T-helper 1 cell treated with Interleukin-12 subunit alpha and Interleukin-12 subunit beta and Interleukin-4 antibody, amounts not matched to agents 30 ng/mL and 1 ng/mL, for 36 hours (primary cell): ENCODE results near the gene CCDC77. TPM values are rescaled to one million over a fixed set of nuclear protein-coding genes. Genes with fewer than 3 reads are reported as not detected.
"Not testable (repeated sequence)": the region's sequence is repeated elsewhere in the genome, so short reads cannot be mapped to it uniquely, and the experiment has no call there.

Experiments
- intact Hi-C: fragments of 100-400 bp; cut with micrococcal nuclease; formaldehyde crosslinking; loops from one replicate; pipeline ENCODE4 v1.15.1; 2024
- total RNA-seq: library from RNA; stranded (reverse); gene quantifications from 2 replicates; pipeline ENCODE4 v1.2.3, GENCODE V29; 2022

CCDC77 gene
- 13.4 and 17.3 TPM in 2 replicates for total RNA-seq

DNA sequence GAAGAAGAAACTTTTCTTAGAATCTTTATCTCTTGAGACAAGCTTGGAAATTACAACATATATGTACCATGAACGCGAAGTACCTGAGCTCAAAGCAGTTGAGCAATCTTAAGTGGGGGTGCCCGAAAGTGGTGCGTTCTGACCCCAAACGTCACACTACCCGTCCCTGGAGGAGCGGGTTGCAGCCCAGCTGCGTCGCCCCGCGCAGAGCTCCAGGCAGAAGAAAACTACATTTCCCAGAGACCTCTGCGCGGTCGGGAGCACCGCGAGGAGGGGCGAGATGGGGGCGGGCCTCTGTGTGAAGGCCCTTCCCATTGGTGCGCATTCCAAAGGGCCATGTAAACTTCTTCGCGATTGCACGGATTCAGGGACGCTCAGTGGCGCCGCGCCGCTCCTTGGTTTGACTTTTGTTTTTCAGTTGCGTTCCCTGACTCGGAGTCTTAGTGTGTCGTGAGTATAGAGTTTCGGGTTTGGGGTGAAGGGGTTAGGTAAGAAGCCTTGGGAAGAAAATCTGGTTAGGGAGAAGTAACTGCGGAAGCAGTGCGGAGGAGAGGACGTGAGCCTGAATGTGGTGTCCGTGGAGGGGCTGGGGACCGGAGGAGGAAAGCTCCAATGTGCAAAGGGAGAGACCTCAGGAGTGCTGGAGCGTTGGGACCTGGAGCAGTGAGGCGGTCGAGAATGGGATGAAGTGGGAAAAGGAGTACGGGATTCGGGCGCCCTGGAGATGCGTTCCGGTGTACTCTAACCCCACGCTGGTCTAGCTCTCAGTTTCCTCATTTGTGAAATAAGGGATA, at the start of gene CCDC77:
Gene CCDC77, plus strand, starts transcription at position 410 of the 794 bp plus-strand sequence. CDS start 7,740 bp downstream, outside the sequence.
- intact Hi-C loops: loop anchor here (1.0 to 5.0 kb wide), 5 partner anchors 12 to 1601 kb away; partner anchors contain the start of genes DCP1B, ERC1, KDM5A and RAD52

DNA sequence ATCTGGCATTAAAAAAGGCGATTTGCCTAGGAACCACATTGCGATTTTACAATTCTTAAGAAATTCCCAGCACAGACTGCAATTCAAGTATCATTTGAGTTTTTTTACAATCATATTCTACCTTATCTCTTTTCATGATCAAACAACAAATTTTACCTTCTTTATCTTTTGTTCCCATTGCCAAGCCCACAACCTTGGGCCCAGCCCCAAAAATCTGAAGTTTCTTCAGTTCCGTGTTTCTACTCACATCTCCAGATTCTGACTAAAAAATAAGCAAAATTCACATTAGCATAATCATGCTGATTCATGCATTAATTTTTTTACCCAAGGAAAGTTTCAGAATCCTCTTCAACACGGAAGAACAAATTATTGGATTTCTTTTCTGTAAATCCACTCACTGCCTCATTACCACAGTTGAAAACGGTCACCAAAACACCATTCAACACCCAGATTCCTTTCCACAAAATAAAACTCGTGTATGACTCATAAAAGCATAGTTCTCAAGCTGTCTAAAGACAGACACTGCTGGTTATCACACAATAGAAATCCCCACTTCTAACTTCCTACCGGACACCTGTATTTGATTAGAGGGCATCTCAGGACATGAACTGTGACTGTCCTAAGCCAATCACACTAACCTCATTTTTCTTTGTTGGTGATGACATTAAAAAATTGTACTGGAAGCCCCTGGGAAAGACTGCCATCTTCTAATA, 45.0 kb upstream of the CCDC77 start:
- intact Hi-C loops: no loop called here

DNA sequence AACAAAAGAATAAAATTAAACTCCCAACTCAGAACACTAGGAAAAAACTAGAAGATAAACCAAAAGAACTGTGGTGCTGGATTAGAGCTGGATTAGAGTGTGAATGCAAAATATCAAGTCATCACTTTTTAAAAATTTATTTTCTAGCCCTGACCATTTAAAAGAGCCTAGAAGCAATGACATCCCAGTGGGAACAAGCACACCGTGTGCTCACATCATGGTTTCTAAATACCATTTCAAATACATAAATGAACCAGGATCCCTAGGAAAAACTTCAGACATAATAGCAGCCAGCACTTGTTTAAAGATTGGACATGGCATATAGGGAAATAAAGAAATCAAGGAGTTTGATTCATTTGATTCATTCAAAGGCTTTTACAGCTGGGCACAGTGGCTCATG, 42.4 kb upstream of the CCDC77 start:
- intact Hi-C loops: no loop called here

DNA sequence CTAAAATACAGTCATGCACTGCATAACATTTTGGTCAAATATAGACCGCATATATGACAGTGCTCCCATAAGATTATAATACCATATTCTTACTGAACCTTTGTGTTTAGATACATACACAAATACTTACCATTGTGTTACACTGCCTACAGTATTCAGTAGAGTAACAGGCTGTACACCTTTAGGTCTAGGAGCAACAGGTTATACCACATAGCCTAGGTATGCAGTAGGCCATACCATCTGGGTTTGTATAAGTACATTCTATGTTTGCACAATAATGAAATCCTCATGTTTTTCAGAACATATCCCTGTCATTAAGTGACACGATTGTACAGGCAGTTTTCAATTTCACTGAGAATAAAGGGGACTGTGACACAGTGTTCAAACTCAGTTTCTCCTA, 34.6 kb upstream of the CCDC77 start:
- intact Hi-C loops: no loop called here

DNA sequence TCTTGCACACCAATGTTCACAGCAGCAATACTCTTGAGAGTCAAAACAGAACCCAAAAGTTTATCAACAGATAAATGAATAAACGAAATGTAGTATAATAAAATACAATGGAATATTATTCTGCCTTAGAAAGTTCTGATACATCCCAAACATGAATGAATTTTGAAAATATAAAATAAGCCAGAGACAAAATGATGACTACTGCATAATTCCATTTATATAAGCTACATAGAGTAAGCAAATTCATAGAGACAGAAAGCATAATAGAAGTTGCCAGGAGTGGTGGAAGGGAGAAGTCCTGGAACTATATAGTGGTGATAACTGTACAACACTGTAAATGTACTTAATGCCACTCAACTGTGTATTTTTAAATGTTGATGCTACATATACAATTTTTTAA, 33.5 kb upstream of the CCDC77 start:
- intact Hi-C loops: no loop called here

DNA sequence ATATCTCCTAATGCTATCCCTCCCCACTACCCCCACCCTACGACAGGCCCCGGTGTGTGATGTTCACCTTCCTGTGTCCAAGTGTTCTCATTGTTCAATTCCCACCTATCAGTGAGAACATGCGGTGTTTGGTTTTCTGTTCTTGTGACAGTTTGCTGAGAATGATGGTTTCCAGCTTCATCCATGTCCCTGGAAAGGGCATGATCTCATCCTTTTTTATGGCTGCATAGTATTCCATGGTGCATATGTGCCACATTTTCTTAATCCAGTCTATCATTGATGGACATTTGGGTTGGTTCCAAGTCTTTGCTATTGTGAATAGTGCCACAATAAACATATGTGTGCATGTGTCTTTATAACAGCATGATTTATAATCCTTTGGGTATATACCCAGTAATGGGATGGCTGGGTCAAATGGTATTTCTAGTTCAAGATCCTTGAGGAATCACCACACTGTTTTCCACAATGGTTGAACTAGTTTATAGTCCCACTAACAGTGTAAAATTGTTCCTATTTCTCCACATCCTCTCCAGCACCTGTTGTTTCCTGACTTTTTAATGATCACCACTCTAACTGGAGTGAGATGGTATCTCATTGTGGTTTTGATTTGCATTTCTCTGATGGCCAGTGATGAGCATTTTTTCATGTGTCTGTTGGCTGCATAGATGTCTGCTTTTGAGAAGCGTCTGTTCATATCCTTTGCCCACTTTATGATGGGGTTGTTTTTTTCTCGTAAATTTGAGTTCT, 30.5 kb upstream of the CCDC77 start:
- intact Hi-C loops: not testable (repeated sequence)

DNA sequence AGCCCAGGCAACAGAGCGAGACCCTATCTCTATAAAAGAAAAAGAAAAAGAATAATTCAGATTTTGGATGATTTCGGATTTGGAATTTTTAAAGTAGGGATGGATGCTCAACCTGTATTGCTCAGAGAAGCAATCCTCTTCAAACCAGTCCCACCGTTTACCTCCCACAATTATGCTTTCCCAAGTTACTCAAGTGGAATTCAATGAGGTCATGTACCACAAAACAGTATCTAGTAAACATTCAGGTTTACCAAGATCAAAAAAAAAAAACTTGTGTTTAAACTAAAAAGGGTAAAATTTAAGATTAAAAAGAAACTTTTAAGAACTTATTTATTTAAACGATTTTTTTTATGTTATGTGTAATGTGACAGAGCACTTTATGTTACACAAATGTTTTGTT, 14.8 kb upstream of the CCDC77 start:
- intact Hi-C loops: loop anchor here (5.0 kb wide), 2 partner anchors 1206 to 1616 kb away; partner anchors contain the start of genes DCP1B and FBXL14

DNA sequence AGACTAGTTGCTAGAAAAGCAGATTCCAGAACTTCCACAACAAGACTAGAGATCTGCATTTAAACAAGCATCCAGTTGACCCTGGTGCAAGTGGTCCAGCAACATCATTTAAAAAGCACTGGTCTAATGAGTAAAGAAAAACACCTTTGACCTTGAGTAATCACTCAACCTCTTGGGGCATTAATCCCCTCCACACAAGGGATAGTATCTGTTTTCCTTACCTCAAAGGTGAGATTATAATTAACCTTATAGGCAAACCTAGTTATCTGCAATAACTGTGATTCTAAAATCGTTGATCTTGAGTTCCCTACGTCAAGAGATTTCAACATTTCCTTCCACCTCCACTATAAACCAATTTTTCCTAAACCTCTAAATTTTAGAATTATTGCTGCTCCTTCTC, 13.4 kb upstream of the CCDC77 start:
- intact Hi-C loops: loop anchor here (2.0 to 5.0 kb wide), 4 partner anchors 175 to 1614 kb away; partner anchors contain the start of genes DCP1B, ERC1 and FBXL14

DNA sequence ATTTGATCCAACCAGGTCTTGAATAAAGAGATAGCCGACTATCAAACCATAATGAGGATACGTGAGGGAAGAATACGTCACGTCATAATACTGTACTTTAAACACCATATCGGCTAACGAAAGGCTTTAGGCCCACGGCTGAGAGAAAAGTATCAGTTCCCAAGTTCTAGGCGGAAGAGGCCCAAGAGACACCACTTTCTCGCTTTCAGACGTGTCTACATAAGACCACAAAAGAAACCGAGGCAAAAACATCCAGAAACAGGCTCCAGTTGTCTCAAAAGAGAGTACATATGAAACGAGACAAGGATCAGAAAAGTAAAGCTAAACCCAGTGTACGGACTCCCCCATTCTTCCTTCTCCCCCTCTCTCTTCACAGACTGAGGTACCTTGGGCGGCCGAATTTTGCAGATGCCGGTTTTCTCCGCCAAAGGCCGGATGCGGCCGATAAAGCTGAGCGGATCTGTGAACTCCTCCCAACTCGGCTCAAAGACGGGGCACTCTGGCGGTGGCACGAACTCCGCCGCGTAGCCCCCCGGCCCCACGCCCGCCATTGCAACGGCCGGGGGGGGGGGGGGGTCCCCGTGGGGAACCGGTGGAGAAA, 12.8 kb upstream of the CCDC77 start:
- intact Hi-C loops: loop anchor here (1.0 to 5.0 kb wide), 7 partner anchors 13 to 1614 kb away; partner anchors contain the start of genes CCDC77, DCP1B, ERC1 and FBXL14

DNA sequence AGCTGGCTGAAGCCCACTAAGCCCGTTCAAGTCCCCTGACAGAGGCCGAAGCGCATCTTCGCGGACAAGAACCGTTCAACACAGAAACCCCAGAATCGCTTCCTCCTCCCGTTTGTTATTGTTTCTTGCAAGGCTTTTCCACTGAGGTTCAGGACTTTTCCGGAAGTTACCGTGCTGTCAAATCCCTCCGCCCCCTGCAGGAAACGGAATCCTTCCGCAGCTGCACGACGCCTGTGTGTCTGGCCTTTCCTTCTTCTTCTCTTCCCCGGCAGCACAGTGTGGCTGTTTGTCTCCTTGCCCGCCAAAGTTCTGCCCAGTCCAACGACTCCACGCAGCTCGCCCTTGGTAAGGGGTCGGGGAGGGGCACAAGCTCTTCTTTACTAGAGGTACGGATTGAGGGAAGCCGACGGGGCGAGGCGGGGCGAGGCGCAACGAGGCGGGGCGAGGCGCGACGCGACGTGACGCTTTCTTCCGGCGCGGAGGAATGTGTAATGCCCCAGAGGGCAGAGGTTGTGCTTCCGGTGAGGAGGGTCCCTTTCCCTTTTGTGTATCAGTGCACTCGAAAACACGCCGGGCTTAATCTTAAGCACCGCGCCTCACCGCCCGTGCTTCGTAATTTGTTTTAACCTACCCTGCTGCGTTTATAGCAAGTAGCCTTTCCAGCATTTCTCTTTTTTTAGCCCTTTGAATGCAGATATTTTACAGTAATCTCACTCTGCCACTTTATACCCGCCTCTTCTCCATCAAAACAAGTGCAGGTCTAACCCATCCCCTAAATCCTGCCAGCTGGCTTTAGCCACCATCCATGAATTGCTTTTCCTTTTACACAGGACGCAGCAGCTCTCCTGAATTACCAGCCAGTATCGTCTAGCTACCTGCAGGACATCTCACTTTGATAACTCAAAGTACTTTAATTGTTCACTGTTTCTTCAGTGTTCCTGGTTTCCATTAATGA, 12.0 kb upstream of the CCDC77 start, which contains the start of gene KDM5A:
Gene KDM5A, minus strand, starts transcription at position 179 of the 955 bp plus-strand sequence. CDS start 229 bp downstream, outside the sequence.
- intact Hi-C loops: loop anchor here (1.0 to 5.0 kb wide), 7 partner anchors 12 to 1613 kb away; partner anchors contain the start of genes CCDC77, DCP1B, ERC1 and FBXL14

DNA sequence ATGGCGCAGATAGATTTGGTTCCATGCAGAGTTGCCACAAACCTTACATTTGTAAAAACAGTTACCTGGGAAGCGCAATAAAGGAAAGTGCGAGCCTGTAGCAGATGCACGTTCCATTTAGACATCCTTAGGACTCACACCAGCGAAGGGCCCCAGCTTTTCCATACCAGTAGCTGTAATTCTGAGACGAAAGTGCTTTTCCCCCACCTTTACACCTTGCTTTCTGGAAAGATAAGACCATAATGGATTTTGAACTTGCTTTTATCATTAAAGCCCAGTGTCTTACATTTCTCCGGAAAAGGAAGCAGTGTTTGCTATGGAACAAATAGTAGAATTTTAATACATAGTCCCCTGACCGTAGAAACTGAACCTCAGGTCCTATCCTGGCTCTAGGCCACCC, 616 bp upstream of the CCDC77 start:
- intact Hi-C loops: loop anchor here (1.0 to 5.0 kb wide), 5 partner anchors 12 to 1601 kb away; partner anchors contain the start of genes DCP1B, ERC1, KDM5A and RAD52

DNA sequence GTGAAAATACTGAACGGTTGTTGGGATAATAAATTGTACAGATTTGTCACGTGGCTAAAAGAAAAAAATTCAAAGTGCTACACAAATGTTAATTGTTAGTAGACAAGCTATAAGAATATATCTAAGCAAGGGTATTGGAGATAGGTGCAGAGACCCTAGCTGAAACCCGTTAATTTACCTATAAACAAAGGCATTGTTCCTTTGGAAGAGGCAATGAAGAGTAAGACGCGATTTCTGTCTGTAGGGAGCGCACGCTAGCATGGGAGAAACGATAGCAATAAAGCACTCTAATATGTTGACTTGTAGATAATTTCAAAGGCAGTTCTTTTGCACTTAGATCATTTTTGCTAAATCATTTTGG, 565 bp downstream of the CCDC77 start:
- intact Hi-C loops: loop anchor here (5.0 kb wide), 1 partner anchor 1600 kb away; the partner anchor contains the start of gene DCP1B

DNA sequence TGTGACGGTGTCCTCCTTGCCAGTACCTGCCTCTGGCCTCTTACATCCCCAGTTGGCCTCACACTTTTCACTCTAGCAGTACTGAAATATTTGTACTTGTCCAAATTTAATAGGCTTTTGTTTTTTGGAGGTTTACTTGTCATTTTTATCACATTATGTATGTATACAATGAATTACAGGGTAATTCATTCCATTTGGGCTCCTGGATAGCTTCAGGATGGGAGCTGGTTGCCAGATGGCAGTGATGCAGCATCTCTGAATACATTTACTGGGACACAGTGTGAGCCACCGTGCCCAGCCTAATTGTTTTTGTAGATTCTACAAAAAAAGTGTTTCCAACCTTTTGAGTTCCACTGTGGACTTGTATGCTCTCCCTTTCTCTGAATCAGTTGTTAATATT, 13.4 kb downstream of the CCDC77 start:
- intact Hi-C loops: no loop called here

DNA sequence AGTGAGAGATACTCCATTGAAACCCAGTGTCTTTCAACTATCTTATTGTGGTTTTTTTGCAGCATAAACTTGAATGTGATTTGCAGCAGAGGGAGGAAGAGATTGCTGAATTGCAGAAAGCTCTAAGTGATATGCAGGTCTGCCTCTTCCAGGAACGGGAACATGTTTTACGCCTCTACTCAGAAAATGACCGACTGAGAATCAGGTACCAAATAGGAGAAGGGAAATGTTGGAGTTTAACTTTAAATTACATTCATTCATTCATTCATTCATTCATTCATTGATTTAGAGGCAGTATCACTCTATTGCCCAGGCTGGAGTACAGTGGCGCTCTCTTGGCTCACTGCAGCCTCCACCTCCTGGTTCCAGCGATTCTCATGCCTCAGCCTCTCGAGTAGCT, 17.0 kb downstream of the CCDC77 start:
- intact Hi-C loops: no loop called here

DNA sequence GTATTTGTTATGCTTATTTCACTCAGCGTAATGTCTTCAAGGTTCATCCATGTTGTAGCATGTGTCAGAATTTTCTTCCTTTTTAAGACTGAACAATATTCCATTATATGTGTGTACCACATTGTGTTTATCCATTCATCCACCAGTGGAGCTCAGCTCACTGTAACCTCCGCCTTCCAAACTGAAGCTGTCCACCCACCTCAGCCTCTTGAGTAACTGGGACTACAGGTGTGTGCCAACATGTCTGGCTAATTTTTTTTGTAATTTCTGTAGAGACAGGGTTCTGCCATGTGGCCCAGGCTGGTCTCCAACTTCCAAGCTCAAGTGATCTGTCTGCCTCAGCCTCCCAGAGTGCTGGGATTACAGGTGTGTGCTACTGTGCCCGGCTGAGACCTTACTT, 21.1 kb downstream of the CCDC77 start:
- intact Hi-C loops: no loop called here

DNA sequence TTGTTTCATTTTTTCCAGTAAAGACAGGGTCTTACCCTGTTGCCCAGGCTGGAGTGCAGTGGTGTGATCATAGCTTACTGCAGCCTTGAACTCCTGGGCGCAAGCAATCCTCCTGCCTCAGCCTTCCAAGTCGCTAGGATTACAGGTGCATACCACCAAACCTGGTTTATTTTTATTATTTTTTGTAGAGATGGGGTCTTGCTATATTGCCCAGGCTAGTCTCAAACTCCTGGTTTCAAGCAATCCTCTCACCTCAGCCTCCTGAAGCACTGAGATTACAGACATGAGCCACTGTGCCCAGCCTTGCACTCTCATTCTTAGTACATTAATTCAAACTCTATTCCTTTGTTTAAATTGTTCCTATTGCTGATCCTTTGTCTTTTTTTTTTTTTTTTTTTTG, 34.3 kb downstream of the CCDC77 start:
- intact Hi-C loops: not testable (repeated sequence)

DNA sequence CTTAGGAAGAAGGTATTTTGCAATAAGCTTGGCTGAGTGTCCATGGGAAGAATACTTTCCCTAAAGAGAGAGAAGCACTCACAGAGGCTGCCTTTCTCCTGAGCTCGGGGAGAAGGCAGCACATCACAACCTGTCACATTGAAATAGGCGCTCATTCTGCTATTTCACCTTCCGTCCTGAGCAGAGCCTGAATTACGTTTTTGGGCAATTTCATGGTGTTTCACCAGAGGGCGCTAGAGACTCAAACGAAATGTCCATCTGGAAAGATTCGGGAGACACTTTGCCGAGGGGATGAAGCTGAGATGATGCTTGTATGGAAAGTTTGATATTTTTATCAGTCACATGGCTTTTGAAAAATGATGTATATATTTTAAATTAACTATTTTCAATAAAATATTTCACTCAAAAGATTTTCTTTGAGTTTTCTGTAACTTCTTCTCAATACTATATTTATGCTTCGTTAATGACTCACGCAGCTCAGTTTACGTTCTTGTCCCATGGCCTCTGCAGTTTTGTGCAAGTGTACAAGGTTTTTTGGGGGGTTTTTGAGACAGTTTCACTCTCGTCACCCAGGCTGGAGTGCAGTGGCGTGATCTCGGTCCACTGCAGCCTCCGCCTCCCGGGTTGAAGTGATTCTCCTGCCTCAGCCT, 40.9 kb downstream of the CCDC77 start:
- intact Hi-C loops: loop anchor here (2.0 kb wide), 1 partner anchor 104 kb away; no protein-coding TSS in a partner anchor

DNA sequence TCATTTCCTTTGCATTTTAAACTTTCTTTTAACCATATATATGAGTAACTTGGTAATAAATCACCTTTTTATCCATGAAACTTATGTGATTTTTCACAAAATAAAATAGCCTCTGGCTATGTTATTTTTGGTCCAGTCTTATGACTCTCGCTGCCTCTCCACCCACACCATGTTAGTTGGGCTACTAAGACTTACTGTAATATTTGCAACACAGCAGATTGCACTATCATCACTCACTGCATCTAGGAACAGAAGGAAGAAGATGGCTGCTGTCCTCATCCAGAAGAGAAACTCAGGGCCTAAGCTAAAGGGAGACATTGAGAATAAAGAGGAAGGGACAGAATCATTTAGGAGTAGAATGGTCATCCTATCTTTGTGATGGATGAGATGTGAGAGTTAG, 45.7 kb downstream of the CCDC77 start:
- intact Hi-C loops: no loop called here

DNA sequence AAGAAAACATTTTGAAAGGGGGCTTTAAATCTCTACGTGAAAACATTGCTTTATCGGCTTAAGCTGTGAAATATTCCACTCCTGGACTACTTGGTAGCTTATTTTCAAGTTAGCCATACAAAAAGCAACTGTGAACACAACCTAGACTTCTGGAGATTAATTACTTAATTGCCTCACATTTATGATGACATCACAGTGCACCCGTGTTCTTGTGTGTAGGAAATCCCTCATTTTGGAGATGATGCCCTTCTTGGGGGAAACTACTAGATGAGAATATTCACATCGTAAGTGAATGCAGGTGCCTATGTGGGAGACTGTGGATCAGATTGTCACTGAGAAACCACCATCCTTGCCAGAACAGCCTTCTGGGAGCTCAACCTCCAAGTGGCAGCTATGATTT, 47.8 kb downstream of the CCDC77 start:
- intact Hi-C loops: no loop called here
